Measurements from ENCODE around the gene MYO1C.
A peak's percentile ranks its signal among the peaks of the same experiment; 100 is the strongest.

The MYO1C gene
- long read RNA-seq, full-length matches to known transcripts = 5 of 13 reads
- long read RNA-seq, partial matches to known transcripts = 3 of 13 reads
- long read RNA-seq, other reads (novel, unspliced or antisense) = 5 of 13 reads

- Histone ChIP-seq H3K27me3 (ENCODE audit: insufficient read depth, poor library complexity, severe bottlenecking) (peaks cover 3% of the 10 kb centered on the region), H3K4me3 (replicated peaks; ENCODE audit: insufficient read depth, low read length) (peak within 1 kb of the TSS; percentile 52; the same call in 1 of the 2 replicates), H3K27ac (replicated peaks) (no peak within 1 kb of the TSS)
- TF ChIP-seq POLR2AphosphoS5 (IDR thresholded peaks at IDR 0.05; ENCODE audit: low read depth) (no peak), REST (IDR thresholded peaks at IDR 0.05; ENCODE audit: insufficient replicate concordance, low read depth) (no peak), CTCF (IDR thresholded peaks at IDR 0.05; ENCODE audit: insufficient read depth, low read length) (no peak), GABPA (IDR thresholded peaks at IDR 0.05; ENCODE audit: low read depth) (no peak), SPI1 (IDR thresholded peaks at IDR 0.05; ENCODE audit: borderline replicate concordance, low read depth) (no peak)
- no peak for DNase-seq (ENCODE audit: low read depth in 1 of 2, low spot score in 1 of 2)
Observed at GRCh38 chr17:1492249-1493206, at the start of gene MYO1C. Gene MYO1C, minus strand, starts transcription at chr17:1492686. Its CDS starts 199 bp downstream, at chr17:1492487.

- TF ChIP-seq SPI1 (IDR thresholded peaks at IDR 0.05; ENCODE audit: borderline replicate concordance, low read depth) = no peak
- TF ChIP-seq CTCF (IDR thresholded peaks at IDR 0.05; ENCODE audit: insufficient read depth, low read length) = no peak
- no peak for TF ChIP-seq POLR2AphosphoS5 (IDR thresholded peaks at IDR 0.05; ENCODE audit: low read depth)
- TF ChIP-seq GABPA (IDR thresholded peaks at IDR 0.05; ENCODE audit: low read depth) = no peak
- no peak for TF ChIP-seq REST (IDR thresholded peaks at IDR 0.05; ENCODE audit: insufficient replicate concordance, low read depth)
- DNase-seq (ENCODE audit: low read depth in 1 of 2, low spot score in 1 of 2) = no peak
- H3K27me3 ChIP-seq (ENCODE audit: insufficient read depth, poor library complexity, severe bottlenecking) = no peaks in the 10 kb centered on the region
- H3K27ac ChIP-seq (replicated peaks) = no peak overlapping the region
- no peak overlapping the region for H3K4me3 ChIP-seq (replicated peaks; ENCODE audit: insufficient read depth, low read length)
Observed at GRCh38 chr17:1541367-1541904, 49.0 kb upstream of the MYO1C start.

DNA sequence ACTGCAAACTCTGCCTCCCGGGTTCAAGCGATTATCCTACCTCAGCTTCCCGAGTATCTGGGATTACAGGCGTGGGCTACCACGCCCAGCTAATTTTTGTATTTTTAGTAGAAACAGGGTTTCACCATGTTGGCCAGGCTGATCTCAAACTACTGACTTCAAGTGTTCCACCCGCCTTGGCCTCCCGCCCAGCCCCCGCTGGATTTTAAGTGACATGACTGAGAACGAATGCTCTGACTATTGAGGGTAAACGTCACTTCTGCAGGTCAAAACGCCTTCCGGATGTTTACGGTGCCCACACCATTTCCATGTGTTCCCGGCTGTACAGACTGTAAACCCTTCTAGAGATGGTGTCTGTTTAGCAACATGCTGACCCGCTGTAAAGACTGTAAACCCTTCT is 47.3 kb upstream of the MYO1C start:
- H3K27me3 ChIP-seq (ENCODE audit: insufficient read depth, poor library complexity, severe bottlenecking) = no peaks in the 10 kb centered on the region
- H3K27ac ChIP-seq (replicated peaks) = no peak overlapping the region
- DNase-seq (ENCODE audit: low read depth in 1 of 2, low spot score in 1 of 2) = no peak
- no peak overlapping the region for H3K4me3 ChIP-seq (replicated peaks; ENCODE audit: insufficient read depth, low read length)
- TF ChIP-seq POLR2AphosphoS5 (IDR thresholded peaks at IDR 0.05; ENCODE audit: low read depth) (no peak), GABPA (IDR thresholded peaks at IDR 0.05; ENCODE audit: low read depth) (no peak), SPI1 (IDR thresholded peaks at IDR 0.05; ENCODE audit: borderline replicate concordance, low read depth) (no peak)

DNA sequence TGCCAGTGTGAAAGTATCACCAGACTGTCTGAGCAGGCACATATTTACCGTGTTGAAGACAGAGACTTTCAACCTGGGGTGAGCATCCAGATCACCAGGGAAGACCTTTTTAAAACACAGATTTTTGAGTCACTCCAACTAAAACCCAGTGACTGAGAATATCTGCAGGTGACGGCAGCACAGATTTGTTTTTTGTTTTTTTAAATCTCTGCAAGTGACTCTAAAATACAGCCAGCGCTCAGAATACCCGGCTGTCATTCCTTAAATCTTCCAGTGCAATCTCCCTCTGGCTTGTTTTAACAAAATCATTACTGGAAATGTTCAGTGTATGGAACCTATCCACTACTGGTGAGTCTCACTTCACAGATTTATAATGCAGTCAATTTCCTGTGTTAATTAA is 43.3 kb upstream of the MYO1C start:
- DNase-seq (ENCODE audit: low read depth in 1 of 2, low spot score in 1 of 2) = no peak
- no peak for TF ChIP-seq GABPA (IDR thresholded peaks at IDR 0.05; ENCODE audit: low read depth)
- TF ChIP-seq POLR2AphosphoS5 (IDR thresholded peaks at IDR 0.05; ENCODE audit: low read depth) = no peak
- TF ChIP-seq SPI1 (IDR thresholded peaks at IDR 0.05; ENCODE audit: borderline replicate concordance, low read depth) = no peak
- no peak for TF ChIP-seq CTCF (IDR thresholded peaks at IDR 0.05; ENCODE audit: insufficient read depth, low read length)
- no peak for TF ChIP-seq REST (IDR thresholded peaks at IDR 0.05; ENCODE audit: insufficient replicate concordance, low read depth)
- no peaks in the 10 kb centered on the region for H3K27me3 ChIP-seq (ENCODE audit: insufficient read depth, poor library complexity, severe bottlenecking)

More for the DNA sequence above, 43.3 kb upstream of the MYO1C start:
- Histone ChIP-seq H3K4me3 (replicated peaks; ENCODE audit: insufficient read depth, low read length) (no peak overlapping the region), H3K27ac (replicated peaks) (no peak overlapping the region)
